Neural cell (in vitro differentiated cells): ENCODE results near the gene GP5. TPM values are rescaled to one million over a fixed set of nuclear protein-coding genes. Genes with fewer than 3 reads are reported as not detected.

Experiments used
- H2AFZ ChIP-seq: fragments of 200-600, 300-800 bp; sonication (generic), shearing (Covaris generic); 2 replicates; pipeline ENCODE4 v1.6.0; 2014; ENCODE audit warnings: low read depth, mild to moderate bottlenecking, antibody characterized with exemption, low read length, moderate library complexity
- H3F3A ChIP-seq: fragments of 200-600 bp; shearing (Covaris generic); 2 replicates; pipeline ENCODE4 v1.6.1; 2016; ENCODE audit warnings: mild to moderate bottlenecking, moderate library complexity, mixed read lengths, antibody characterized with exemption, low read length; ENCODE audit not compliant: insufficient read depth, poor library complexity, severe bottlenecking
- H3K27ac ChIP-seq: fragments of 200-600, 300-800 bp; sonication (generic), shearing (Covaris generic); 2 replicates; pipeline ENCODE4 v1.5.1; 2014; ENCODE audit warnings: mild to moderate bottlenecking, low read length, moderate library complexity
- H3K27me3 ChIP-seq: fragments of 300-800, 200-600 bp; sonication (generic), shearing (Covaris generic); 2 replicates; pipeline ENCODE4 v1.6.0; 2014; ENCODE audit warnings: mild to moderate bottlenecking, low read depth, low read length, moderate library complexity; ENCODE audit not compliant: insufficient read depth
- H3K36me3 ChIP-seq: fragments of 300-800, 200-600 bp; sonication (generic), shearing (Covaris generic); 2 replicates; pipeline ENCODE4 v1.5.1; 2014; ENCODE audit warnings: mild to moderate bottlenecking, antibody characterized with exemption, low read length, moderate library complexity; ENCODE audit not compliant: insufficient read depth
- H3K4me2 ChIP-seq: fragments of 300-800, 200-600 bp; sonication (generic), shearing (Covaris generic); 2 replicates; pipeline ENCODE4 v1.6.0; 2014; ENCODE audit warnings: mild to moderate bottlenecking, low read length
- H3K4me3 ChIP-seq: fragments of 300-800, 200-600 bp; sonication (generic), shearing (Covaris generic); 2 replicates; pipeline ENCODE4 v1.5.1; 2014; ENCODE audit warnings: mild to moderate bottlenecking, low read length, moderate library complexity
- H3K79me2 ChIP-seq: fragments of 200-600 bp; shearing (Covaris generic); replicated peaks from 2 replicates; pipeline ENCODE4 v1.6.0; 2014; ENCODE audit warnings: mild to moderate bottlenecking, low read length, moderate library complexity; ENCODE audit not compliant: insufficient read depth
- H3K9ac ChIP-seq: fragments of 300-800, 200-600 bp; sonication (generic), shearing (Covaris generic); 2 replicates; pipeline ENCODE4 v1.6.1; 2016; ENCODE audit warnings: mild to moderate bottlenecking, low read length, mixed read lengths
- H3K9me2 ChIP-seq: fragments of 200-600 bp; shearing (Covaris generic); 2 replicates; pipeline ENCODE4 v1.6.1; 2016; ENCODE audit warnings: mild to moderate bottlenecking, low read length, mixed read lengths; ENCODE audit not compliant: insufficient read depth
- H3K9me3 ChIP-seq: fragments of 200-600, 300-800 bp; sonication (generic), shearing (Covaris generic); 2 replicates; pipeline ENCODE4 v1.6.1; 2016; ENCODE audit warnings: mild to moderate bottlenecking, mixed run types, low read length, moderate library complexity, mixed read lengths
- H4K20me1 ChIP-seq: fragments of 200-600 bp; shearing (Covaris generic); 2 replicates; pipeline ENCODE4 v1.6.1; 2016; ENCODE audit warnings: mild to moderate bottlenecking, mixed run types; ENCODE audit not compliant: insufficient read depth
- EP300 ChIP-seq: fragments of 450-650 bp; conservative IDR thresholded peaks from 2 replicates; pipeline ENCODE4 v1.6.1; 2014; ENCODE audit warnings: antibody characterized with exemption, mild to moderate bottlenecking, moderate library complexity; ENCODE audit not compliant: poor library complexity, severe bottlenecking
- EZH2 ChIP-seq: fragments of 200-600, 300-800 bp; shearing (Covaris generic), sonication (generic); IDR thresholded peaks from 2 replicates; pipeline ENCODE4 v1.6.1; 2014; ENCODE audit warnings: antibody characterized with exemption, low read length, borderline replicate concordance, mild to moderate bottlenecking; ENCODE audit not compliant: insufficient read depth, poor library complexity, severe bottlenecking
- MXI1 ChIP-seq: fragments of 450-650 bp; conservative IDR thresholded peaks from 2 replicates; pipeline ENCODE4 v1.6.1; 2014; ENCODE audit warnings: antibody characterized with exemption, mild to moderate bottlenecking; ENCODE audit not compliant: poor library complexity, severe bottlenecking
- POLR2AphosphoS5 ChIP-seq: IDR thresholded peaks from 2 replicates; pipeline ENCODE4 v1.6.1; 2012
- RAD21 ChIP-seq: fragments of 450-650 bp; conservative IDR thresholded peaks from 2 replicates; pipeline ENCODE4 v1.6.1; 2014; ENCODE audit warnings: antibody characterized with exemption, mild to moderate bottlenecking, moderate library complexity
- SMC3 ChIP-seq: fragments of 450-650 bp; conservative IDR thresholded peaks from 2 replicates; pipeline ENCODE4 v1.6.1; 2014; ENCODE audit warnings: antibody characterized with exemption, mild to moderate bottlenecking, moderate library complexity; ENCODE audit not compliant: poor library complexity
- TAF1 ChIP-seq: IDR thresholded peaks from 2 replicates; pipeline ENCODE4 v1.6.1; 2012; ENCODE audit warnings: low read depth
- polyA plus RNA-seq: library from polyadenylated mRNA; depleted of rRNA; stranded (reverse); fragments of >200 nt; gene quantifications from 2 replicates; pipeline ENCODE4 v1.2.3, GENCODE V29; 2014
- TF ChIP-seq, protein P1 (sequence below): IDR thresholded peaks from 2 replicates; pipeline ENCODE4 v1.6.1; 2012; ENCODE audit warnings: borderline replicate concordance
- TF ChIP-seq, protein P2 (sequence below): fragments of 450-650 bp; IDR thresholded peaks from 2 replicates; pipeline ENCODE4 v1.5.1; 2014; ENCODE audit warnings: antibody characterized with exemption, mild to moderate bottlenecking, moderate library complexity; ENCODE audit not compliant: poor library complexity, severe bottlenecking

The GP5 gene
- polyA plus RNA-seq, 1 donor from 2014 or later = 0.14 TPM

DNA sequence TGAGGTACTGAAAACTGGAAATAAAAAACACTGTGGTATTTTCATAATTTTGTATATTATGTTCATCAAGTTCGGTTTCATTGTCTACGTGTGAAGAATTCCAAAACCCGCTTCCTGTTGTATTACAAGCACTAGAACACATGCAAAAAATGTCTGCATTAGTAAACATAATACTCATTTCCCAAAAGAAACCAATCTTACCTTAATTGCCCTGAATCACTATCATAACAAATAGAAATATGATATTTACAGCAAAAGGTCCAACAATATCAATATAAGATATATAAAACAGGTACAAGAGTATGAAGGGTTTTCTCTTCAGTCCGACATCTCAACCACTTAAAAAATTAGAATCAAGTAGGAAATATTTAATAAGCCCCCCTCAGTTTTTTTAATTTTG, 26.3 kb upstream of the GP5 start:
- no peaks in the 10 kb centered on the region for H3K79me2 ChIP-seq
- H2AFZ ChIP-seq = no peak overlapping the region

DNA sequence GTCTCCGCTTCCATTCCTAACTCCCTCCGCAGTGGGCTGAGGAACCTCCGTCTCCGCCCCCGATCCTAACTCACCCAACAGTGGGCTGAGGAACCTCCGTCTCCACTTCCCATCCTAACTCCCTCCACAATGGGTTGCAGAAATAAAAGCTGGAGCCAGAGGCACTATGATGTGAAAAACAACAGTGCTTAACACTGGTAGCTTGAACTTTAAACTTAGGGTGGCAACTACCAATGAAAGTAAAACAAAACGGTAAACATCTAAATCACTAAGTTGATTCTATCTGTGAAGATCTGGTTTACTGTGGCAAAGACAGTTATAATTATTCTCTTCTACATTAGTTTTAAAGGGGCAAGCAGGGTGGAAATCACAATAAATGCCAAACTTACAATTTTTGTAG, 25.9 kb upstream of the GP5 start:
- Histone ChIP-seq H3K9ac (no peak overlapping the region), H3K9me2 (no peaks in the 10 kb centered on the region), H4K20me1 (no peaks in the 10 kb centered on the region), H3K79me2 (no peaks in the 10 kb centered on the region), H3K27me3 (no peaks in the 10 kb centered on the region), H3F3A (no peaks in the 10 kb centered on the region), H2AFZ (no peak overlapping the region), H3K36me3 (peaks cover 5% of the 10 kb centered on the region), H3K27ac (no peak overlapping the region), H3K9me3 (no peaks in the 10 kb centered on the region), H3K4me2 (no peak overlapping the region), H3K4me3 (no peak overlapping the region)
- TF ChIP-seq RAD21 (no peak), EP300 (no peak), EZH2 (no peak), TAF1 (no peak), MXI1 (no peak), SMC3 (no peak), POLR2AphosphoS5 (no peak)
- TF ChIP-seq, protein P1, sequence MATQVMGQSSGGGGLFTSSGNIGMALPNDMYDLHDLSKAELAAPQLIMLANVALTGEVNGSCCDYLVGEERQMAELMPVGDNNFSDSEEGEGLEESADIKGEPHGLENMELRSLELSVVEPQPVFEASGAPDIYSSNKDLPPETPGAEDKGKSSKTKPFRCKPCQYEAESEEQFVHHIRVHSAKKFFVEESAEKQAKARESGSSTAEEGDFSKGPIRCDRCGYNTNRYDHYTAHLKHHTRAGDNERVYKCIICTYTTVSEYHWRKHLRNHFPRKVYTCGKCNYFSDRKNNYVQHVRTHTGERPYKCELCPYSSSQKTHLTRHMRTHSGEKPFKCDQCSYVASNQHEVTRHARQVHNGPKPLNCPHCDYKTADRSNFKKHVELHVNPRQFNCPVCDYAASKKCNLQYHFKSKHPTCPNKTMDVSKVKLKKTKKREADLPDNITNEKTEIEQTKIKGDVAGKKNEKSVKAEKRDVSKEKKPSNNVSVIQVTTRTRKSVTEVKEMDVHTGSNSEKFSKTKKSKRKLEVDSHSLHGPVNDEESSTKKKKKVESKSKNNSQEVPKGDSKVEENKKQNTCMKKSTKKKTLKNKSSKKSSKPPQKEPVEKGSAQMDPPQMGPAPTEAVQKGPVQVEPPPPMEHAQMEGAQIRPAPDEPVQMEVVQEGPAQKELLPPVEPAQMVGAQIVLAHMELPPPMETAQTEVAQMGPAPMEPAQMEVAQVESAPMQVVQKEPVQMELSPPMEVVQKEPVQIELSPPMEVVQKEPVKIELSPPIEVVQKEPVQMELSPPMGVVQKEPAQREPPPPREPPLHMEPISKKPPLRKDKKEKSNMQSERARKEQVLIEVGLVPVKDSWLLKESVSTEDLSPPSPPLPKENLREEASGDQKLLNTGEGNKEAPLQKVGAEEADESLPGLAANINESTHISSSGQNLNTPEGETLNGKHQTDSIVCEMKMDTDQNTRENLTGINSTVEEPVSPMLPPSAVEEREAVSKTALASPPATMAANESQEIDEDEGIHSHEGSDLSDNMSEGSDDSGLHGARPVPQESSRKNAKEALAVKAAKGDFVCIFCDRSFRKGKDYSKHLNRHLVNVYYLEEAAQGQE = no peak
- TF ChIP-seq, protein P2, sequence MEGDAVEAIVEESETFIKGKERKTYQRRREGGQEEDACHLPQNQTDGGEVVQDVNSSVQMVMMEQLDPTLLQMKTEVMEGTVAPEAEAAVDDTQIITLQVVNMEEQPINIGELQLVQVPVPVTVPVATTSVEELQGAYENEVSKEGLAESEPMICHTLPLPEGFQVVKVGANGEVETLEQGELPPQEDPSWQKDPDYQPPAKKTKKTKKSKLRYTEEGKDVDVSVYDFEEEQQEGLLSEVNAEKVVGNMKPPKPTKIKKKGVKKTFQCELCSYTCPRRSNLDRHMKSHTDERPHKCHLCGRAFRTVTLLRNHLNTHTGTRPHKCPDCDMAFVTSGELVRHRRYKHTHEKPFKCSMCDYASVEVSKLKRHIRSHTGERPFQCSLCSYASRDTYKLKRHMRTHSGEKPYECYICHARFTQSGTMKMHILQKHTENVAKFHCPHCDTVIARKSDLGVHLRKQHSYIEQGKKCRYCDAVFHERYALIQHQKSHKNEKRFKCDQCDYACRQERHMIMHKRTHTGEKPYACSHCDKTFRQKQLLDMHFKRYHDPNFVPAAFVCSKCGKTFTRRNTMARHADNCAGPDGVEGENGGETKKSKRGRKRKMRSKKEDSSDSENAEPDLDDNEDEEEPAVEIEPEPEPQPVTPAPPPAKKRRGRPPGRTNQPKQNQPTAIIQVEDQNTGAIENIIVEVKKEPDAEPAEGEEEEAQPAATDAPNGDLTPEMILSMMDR = no peak

More for the DNA sequence above, 26.3 kb upstream of the GP5 start:
- H3K9ac ChIP-seq = no peak overlapping the region
- no peaks in the 10 kb centered on the region for H3F3A ChIP-seq
- no peaks in the 10 kb centered on the region for H3K9me2 ChIP-seq
- no peak overlapping the region for H3K27ac ChIP-seq
- TF ChIP-seq, protein P2 = no peak
- TF ChIP-seq SMC3 = no peak
- TF ChIP-seq MXI1 = no peak
- TF ChIP-seq, protein P1 = no peak
- no peak for TF ChIP-seq POLR2AphosphoS5
- TF ChIP-seq TAF1 = no peak
- TF ChIP-seq EP300 = no peak
- TF ChIP-seq RAD21 = no peak
- no peaks in the 10 kb centered on the region for H3K9me3 ChIP-seq
- peaks cover 5% of the 10 kb centered on the region for H3K36me3 ChIP-seq
- no peaks in the 10 kb centered on the region for H4K20me1 ChIP-seq
- H3K27me3 ChIP-seq = no peaks in the 10 kb centered on the region
- no peak overlapping the region for H3K4me3 ChIP-seq
- H3K4me2 ChIP-seq = no peak overlapping the region
